ENCODE data around the gene CACFD1. TPM values are rescaled to one million over a fixed set of nuclear protein-coding genes. Genes with fewer than 3 reads are reported as not detected.

The CACFD1 gene
- total and polyA plus RNA-seq, 2 experiments from 2014 or later, result 61.7 to 64.0 TPM

GRCh38 chr9:133433351-133433843, 26.4 kb upstream of the CACFD1 start:
- H3K4me3 ChIP-seq, result no peak overlapping the region
- H3K27me3 ChIP-seq, result peaks cover 3% of the 10 kb centered on the region
- no peaks in the 10 kb centered on the region for H3K4me1 ChIP-seq (ENCODE audit: low read depth)
- H3K36me3 ChIP-seq, result no peaks in the 10 kb centered on the region
- H3K9me3 ChIP-seq (ENCODE audit: low read depth), result no peaks in the 10 kb centered on the region
- no peak for DNase-seq (ENCODE audit: low read depth in 1 of 2, low spot score in 1 of 2)
- no peak overlapping the region for H3K27ac ChIP-seq
- no peak for TF ChIP-seq CTCF (IDR thresholded peaks at IDR 0.05; ENCODE audit: low read depth, low read length)

- no peak overlapping the region for H3K4me3 ChIP-seq
- DNase-seq (ENCODE audit: low read depth in 1 of 2, low spot score in 1 of 2), result no peak
- H3K27ac ChIP-seq, result no peak overlapping the region
- no peak for TF ChIP-seq CTCF (IDR thresholded peaks at IDR 0.05; ENCODE audit: low read depth, low read length)
- no peaks in the 10 kb centered on the region for H3K27me3 ChIP-seq
- H3K4me1 ChIP-seq (ENCODE audit: low read depth), result no peaks in the 10 kb centered on the region
- H3K9me3 ChIP-seq (ENCODE audit: low read depth), result no peaks in the 10 kb centered on the region
- H3K36me3 ChIP-seq, result no peaks in the 10 kb centered on the region
These were observed 23.1 kb upstream of the CACFD1 start for GRCh38 chr9:133436681-133437080.

GRCh38 chr9:133437753-133438531, 21.8 kb upstream of the CACFD1 start:
- TF ChIP-seq CTCF (IDR thresholded peaks at IDR 0.05; ENCODE audit: low read depth, low read length), result peak; percentile 25
- H3K9me3 ChIP-seq (ENCODE audit: low read depth), result no peaks in the 10 kb centered on the region
- no peaks in the 10 kb centered on the region for H3K4me1 ChIP-seq (ENCODE audit: low read depth)
- no peak for DNase-seq (ENCODE audit: low read depth in 1 of 2, low spot score in 1 of 2)
- H3K4me3 ChIP-seq, result no peak overlapping the region
- H3K27me3 ChIP-seq, result no peaks in the 10 kb centered on the region
- no peak overlapping the region for H3K27ac ChIP-seq
- H3K36me3 ChIP-seq, result no peaks in the 10 kb centered on the region

- no peak for TF ChIP-seq CTCF (IDR thresholded peaks at IDR 0.05; ENCODE audit: low read depth, low read length)
- no peak for DNase-seq (ENCODE audit: low read depth in 1 of 2, low spot score in 1 of 2)
- H3K36me3 ChIP-seq, result no peaks in the 10 kb centered on the region
- no peaks in the 10 kb centered on the region for H3K4me1 ChIP-seq (ENCODE audit: low read depth)
- H3K27me3 ChIP-seq, result no peaks in the 10 kb centered on the region
- no peaks in the 10 kb centered on the region for H3K9me3 ChIP-seq (ENCODE audit: low read depth)
- no peak overlapping the region for H3K27ac ChIP-seq
- no peak overlapping the region for H3K4me3 ChIP-seq
These were observed 20.4 kb upstream of the CACFD1 start for GRCh38 chr9:133439337-133439736.

GRCh38 chr9:133440874-133441273, 18.9 kb upstream of the CACFD1 start:
- no peaks in the 10 kb centered on the region for H3K27me3 ChIP-seq
- H3K4me3 ChIP-seq, result no peak overlapping the region
- DNase-seq (ENCODE audit: low read depth in 1 of 2, low spot score in 1 of 2), result no peak
- no peaks in the 10 kb centered on the region for H3K9me3 ChIP-seq (ENCODE audit: low read depth)
- no peak for TF ChIP-seq CTCF (IDR thresholded peaks at IDR 0.05; ENCODE audit: low read depth, low read length)
- no peak overlapping the region for H3K27ac ChIP-seq
- no peaks in the 10 kb centered on the region for H3K36me3 ChIP-seq
- no peaks in the 10 kb centered on the region for H3K4me1 ChIP-seq (ENCODE audit: low read depth)

All from cardiac muscle cell (in vitro differentiated cells and primary cell).